GM18499 (cell line): ENCODE results near the gene GJC2.
"Not testable (repeated sequence)": the region's sequence is repeated elsewhere in the genome, so short reads cannot be mapped to it uniquely, and the experiment has no call there.

Experiments used
- ATAC-seq: cut with Tn5 transposase; IDR thresholded peaks from one replicate; pipeline ENCODE4 v1.9.1; 2021; ENCODE audit warnings: moderate number of reproducible peaks; ENCODE audit not compliant: insufficient read depth, unreplicated experiment

GJC2 gene

DNA sequence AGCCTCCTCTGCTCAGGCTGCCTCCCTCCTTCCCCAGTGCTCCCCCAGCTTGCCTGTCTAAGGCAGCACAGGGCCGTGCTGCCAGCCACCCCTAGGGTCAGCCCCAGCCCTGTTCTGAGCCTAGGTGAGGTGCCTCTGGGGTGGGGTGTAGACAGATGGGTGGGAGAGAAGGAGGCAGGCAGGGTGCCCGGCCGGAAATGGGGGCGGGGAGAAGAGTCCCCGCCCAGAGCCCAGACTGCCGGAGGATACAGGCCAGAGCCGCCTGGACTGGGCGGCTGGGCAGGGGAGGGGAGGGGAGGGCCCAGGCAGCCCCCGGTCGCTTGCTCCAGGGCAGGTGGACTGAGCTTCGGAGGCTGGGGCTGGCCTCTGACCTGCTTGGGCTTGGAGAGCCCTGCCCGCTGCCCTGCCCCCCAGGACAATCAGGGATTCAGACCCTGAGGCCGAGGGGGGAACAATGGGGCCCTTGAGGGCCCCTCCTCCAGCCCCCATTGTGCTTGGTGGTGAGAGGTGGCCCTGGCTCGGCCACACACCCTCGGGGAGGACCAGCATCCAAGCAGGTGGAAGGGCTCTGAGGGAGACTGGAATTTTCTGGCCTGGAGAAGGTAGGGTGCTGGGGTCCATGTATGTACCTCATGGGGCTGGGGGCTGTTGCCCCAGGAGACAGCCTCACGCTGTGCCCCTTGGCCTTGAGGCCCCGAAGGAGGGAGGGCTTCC is at the start of gene GJC2:
GJC2 (plus strand) TSS at position 525 of the 714 bp plus-strand sequence. CDS start 7,829 bp downstream, outside the sequence.
- no peak for ATAC-seq

- no peak for ATAC-seq
Observed at GRCh38 chr1:228100822-228101613, 48.7 kb upstream of the GJC2 start.

DNA sequence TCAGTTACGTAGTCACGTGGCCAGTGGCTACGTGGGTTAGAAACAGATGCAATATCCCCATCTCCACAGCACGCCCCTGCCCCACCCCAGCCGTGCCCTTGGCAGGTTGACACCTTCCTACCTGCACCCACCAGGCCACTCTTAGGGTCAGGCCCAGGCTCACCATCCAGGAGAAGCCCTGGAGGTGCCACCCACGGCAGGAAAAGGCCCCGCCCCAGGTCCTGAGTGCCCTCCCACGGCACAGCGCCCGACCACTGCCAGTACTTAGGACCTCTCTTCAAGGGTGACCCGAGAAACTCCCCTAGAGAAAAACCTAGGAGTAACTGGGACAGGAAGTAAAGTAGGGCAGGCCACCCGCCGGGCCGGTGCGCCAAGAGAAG is 48.1 kb upstream of the GJC2 start:
- no peak for ATAC-seq

DNA sequence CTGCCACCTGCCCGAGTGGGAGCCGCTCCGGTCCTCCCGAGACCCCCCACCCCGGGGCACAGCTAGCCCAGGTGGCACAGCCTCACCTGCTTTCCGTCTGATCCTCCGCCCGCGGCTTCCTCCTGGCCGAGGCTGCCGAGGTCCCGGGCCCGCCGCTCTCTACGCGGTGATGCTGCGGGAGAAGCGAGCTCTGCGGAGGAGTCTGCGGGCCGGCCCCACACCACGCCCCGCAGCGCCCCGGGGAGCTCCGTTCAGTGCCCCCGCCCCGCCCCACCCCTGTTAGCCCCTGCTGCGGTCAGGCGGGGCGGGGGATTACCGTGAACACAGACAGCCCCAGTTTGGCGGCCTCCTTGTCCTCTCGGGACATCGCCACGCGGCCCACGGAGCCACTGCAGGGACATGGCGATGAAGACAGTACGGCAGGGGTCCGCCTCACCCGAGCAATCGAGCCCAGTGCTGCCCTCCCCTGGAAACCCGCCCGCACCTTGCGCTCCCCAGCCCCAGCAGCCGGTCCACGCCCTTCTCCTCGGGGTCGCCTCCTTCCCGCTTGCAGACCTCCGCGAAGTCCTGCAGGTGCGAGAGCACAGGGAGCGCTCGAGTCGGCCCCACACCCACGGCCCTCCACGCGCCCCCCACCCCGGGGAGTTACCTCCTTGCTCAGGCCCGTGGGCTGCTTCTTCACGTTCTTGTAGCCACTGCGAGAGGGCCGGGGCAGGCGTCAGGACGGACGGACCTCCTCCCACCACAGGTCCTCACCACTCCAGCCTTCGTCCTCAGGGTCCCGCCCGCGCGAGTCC is 47.5 kb upstream of the GJC2 start:
- ATAC-seq: peak; percentile 11

GRCh38 chr1:228102791-228103620 is 46.7 kb upstream of the GJC2 start, which contains the start of gene C1orf35:
TSS of gene C1orf35 (minus strand) at chr1:228103325. CDS start at chr1:228103227, 98 bp downstream.
- ATAC-seq: peak; percentile 37

- ATAC-seq: no peak
Observed at GRCh38 chr1:228104526-228105269, 45.0 kb upstream of the GJC2 start.

DNA sequence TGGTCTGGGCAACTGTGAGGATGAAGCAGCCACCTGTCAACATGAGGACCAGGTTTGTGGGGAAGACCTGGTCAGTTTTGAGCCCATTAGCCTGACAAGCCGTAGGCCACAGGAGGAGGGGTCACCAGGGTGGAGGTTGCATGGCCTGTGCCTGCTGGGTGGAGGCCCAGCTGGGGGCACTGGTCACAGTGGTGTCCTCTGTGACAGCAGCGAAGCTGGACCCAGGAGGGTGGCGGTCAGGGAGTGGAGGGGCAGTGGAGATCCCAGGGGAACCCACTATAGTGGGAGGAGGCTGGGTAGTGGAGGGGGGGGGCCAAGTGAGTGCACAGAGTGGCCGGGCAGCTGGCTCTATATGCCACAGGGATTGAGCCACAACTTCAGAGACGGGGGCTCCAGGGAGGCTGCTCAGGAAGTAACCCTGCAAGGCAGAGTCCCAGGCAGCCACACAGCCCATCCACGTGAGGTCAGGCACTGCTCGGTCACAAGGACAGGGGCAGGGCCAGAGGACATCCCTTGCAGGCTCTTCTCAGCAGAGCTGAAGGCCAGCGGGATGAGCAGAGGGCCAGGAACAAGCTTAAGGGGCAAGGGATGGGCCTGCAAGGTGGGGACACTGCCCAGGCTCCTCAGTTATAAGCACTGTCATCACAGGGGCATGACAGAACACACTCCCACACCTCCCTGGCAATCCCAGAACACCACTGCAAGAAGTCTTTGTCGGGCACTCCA is 44.3 kb upstream of the GJC2 start:
- no peak for ATAC-seq

GRCh38 chr1:228105996-228106799 is 43.5 kb upstream of the GJC2 start:
- ATAC-seq: no peak

DNA sequence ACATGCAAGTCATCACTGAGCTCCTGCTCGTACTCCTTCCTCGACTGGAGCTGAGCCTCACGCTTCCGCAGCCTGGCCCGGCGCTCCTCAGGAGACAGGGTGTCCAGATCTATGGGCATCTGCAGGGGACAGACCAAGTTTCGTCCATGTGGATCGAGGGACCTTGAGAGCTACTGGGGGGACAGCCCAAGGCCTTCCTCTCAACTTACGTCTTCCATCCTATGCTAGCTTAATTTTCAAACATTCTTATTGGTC is 43.0 kb upstream of the GJC2 start:
- ATAC-seq: no peak

- ATAC-seq: no peak
Observed at GRCh38 chr1:228107636-228108035, 42.1 kb upstream of the GJC2 start.

DNA sequence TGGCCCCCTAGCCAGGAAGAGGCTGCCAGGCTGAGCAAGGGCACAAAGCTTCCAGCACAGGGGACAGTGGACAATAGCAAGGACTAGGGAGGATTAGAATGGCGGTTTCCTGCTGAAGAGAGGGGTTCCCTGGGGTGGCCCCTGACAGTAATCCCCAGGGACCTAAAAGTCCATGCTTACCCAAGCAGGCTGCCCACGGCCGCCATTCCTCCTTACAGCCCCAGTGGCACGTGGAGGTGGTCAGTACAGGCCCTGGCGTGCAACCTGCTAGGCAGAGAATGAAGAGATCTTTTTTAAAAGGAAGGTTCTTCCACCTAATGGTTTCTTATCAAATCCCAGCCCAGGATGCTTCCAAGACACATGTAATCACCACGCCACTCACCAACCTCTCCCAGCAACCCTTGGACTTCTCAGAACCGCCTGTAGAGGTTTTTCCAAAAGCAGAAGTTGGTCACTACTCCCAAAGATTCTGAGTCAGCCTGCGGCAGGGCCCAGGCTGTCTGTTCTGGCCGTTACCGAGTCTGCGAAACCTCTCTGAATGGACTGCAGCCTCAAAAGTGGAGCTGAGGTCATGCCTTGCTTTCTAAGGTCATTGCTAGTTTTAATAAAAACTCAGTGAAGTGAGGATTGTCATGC is 41.6 kb upstream of the GJC2 start:
- ATAC-seq: no peak

DNA sequence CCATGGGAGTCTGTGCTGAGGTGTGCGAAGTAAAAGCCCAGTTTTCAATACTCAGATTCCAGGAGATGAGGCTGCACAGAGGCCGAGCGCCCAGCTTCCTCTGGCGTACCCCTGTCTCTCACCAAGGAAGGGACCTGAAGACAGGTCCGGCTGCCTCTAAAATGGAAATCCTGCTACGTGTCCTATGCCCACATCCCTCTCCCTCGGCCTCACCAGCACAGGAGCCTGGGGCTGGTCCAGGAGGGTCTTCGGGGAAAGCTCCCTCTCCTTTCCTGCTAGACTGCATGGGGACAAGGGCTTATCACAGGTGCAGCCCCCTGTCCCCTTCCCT is 41.0 kb upstream of the GJC2 start:
- no peak for ATAC-seq

GRCh38 chr1:228109073-228109961 is 40.4 kb upstream of the GJC2 start, which contains the start of gene MRPL55:
TSS of gene MRPL55 (minus strand) at chr1:228109299. CDS start at chr1:228108260, 1,039 bp downstream.
- peak; percentile 81 for ATAC-seq

- ATAC-seq: no peak
Observed at GRCh38 chr1:228109962-228110488, 39.7 kb upstream of the GJC2 start.

GRCh38 chr1:228110556-228110955 is 39.2 kb upstream of the GJC2 start:
- ATAC-seq: no peak

- ATAC-seq: not testable (repeated sequence)
Observed at GRCh38 chr1:228111315-228111714, 38.4 kb upstream of the GJC2 start.
